ENCODE results near the gene NPC1.

DNA sequence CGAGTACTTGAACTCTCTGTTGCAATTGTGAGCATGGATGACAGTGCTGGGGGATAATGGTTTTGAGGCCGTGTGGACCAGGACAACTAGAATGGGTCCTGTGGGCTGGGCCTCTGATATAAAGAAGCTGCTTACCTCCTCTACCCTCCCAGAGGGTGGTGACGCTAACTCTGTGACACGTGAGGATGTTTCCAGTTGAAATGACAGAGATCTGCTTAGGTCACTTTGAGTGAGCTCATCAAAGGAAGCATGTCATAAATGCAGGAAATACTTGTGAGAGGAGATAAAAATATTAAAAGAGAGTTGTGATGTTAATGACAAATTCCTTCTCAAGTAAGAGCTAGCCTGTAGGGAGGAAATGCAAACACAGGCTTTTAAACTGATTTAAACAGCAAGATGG lies 66.6 kb downstream of the NPC1 start:
- TF ChIP-seq EZH2 (IDR thresholded peaks at IDR 0.05; ENCODE audit: borderline replicate concordance, low read length), result no peak
- TF ChIP-seq, protein P1, sequence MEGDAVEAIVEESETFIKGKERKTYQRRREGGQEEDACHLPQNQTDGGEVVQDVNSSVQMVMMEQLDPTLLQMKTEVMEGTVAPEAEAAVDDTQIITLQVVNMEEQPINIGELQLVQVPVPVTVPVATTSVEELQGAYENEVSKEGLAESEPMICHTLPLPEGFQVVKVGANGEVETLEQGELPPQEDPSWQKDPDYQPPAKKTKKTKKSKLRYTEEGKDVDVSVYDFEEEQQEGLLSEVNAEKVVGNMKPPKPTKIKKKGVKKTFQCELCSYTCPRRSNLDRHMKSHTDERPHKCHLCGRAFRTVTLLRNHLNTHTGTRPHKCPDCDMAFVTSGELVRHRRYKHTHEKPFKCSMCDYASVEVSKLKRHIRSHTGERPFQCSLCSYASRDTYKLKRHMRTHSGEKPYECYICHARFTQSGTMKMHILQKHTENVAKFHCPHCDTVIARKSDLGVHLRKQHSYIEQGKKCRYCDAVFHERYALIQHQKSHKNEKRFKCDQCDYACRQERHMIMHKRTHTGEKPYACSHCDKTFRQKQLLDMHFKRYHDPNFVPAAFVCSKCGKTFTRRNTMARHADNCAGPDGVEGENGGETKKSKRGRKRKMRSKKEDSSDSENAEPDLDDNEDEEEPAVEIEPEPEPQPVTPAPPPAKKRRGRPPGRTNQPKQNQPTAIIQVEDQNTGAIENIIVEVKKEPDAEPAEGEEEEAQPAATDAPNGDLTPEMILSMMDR (conservative IDR thresholded peaks at IDR 0.05 in 1 of 2, IDR thresholded peaks at IDR 0.05 in 1 of 2; ENCODE audit: extremely low read depth in 1 of 2, insufficient read depth in 1 of 2, low read depth in 1 of 2, low read length in 2 of 2), result no peak

All from mammary epithelial cell (primary cell).